Loucy (cell line): Measurements from ENCODE around the gene REST.

Experiments used
- H2AFZ ChIP-seq: fragments of 200-600 bp; sonication (generic); 2 replicates; pipeline ENCODE4 v1.6.0; 2016; ENCODE audit warnings: antibody characterized with exemption, mild to moderate bottlenecking, low read length, moderate library complexity
- H3F3A ChIP-seq: fragments of 200-600 bp; 2 replicates; pipeline ENCODE4 v1.6.0; 2016; ENCODE audit warnings: antibody characterized with exemption, low read depth, mild to moderate bottlenecking
- H3K27me3 ChIP-seq: fragments of 200-600 bp; sonication (generic); 2 replicates; pipeline ENCODE4 v1.6.1; 2014; ENCODE audit warnings: low read length, mild to moderate bottlenecking; ENCODE audit not compliant: insufficient read depth, poor library complexity, severe bottlenecking
- H3K36me3 ChIP-seq: fragments of 200-600 bp; sonication (generic); 2 replicates; pipeline ENCODE4 v1.6.1; 2016; ENCODE audit warnings: low read length; ENCODE audit not compliant: insufficient read depth
- H3K4me1 ChIP-seq: fragments of 200-600 bp; sonication (generic); 2 replicates; pipeline ENCODE4 v1.5.1; 2014; ENCODE audit warnings: low read length, mild to moderate bottlenecking; ENCODE audit not compliant: insufficient read depth, poor library complexity, severe bottlenecking
- H3K4me2 ChIP-seq: fragments of 200-600 bp; sonication (generic); 2 replicates; pipeline ENCODE4 v1.6.0; 2014; ENCODE audit warnings: antibody characterized with exemption, low read length, low read depth, mild to moderate bottlenecking; ENCODE audit not compliant: poor library complexity, severe bottlenecking
- H3K4me3 ChIP-seq: fragments of 200-600 bp; sonication (generic); 2 replicates; pipeline ENCODE4 v1.5.1; 2014; ENCODE audit warnings: low read length, mild to moderate bottlenecking, mixed read lengths; ENCODE audit not compliant: poor library complexity, severe bottlenecking
- H3K79me2 ChIP-seq: fragments of 200-600 bp; sonication (generic); 2 replicates; pipeline ENCODE4 v1.6.1; 2014; ENCODE audit warnings: low read length; ENCODE audit not compliant: insufficient read depth
- H3K9ac ChIP-seq: fragments of 200-600 bp; sonication (generic); 2 replicates; pipeline ENCODE4 v1.6.0; 2014; ENCODE audit warnings: mild to moderate bottlenecking, low read depth, low read length, moderate library complexity; ENCODE audit not compliant: poor library complexity, severe bottlenecking
- H3K9me2 ChIP-seq: fragments of 200-600 bp; sonication (generic); replicated peaks from 2 replicates; pipeline ENCODE4 v1.6.1; 2016; ENCODE audit warnings: low read depth, low read length, mixed read lengths
- H3K9me3 ChIP-seq: fragments of 200-600 bp; sonication (generic); 2 replicates; pipeline ENCODE4 v1.6.1; 2014; ENCODE audit warnings: mild to moderate bottlenecking, antibody characterized with exemption, low read length, low read depth; ENCODE audit not compliant: insufficient read depth
- H4K20me1 ChIP-seq: fragments of 200-600 bp; sonication (generic); 2 replicates; pipeline ENCODE4 v1.6.0; 2014; ENCODE audit warnings: antibody characterized with exemption, low read length, mild to moderate bottlenecking; ENCODE audit not compliant: insufficient read depth, poor library complexity, severe bottlenecking
- CTCF ChIP-seq: fragments of 200-600 bp; sonication (generic); conservative IDR thresholded peaks from 2 replicates; pipeline ENCODE4 v1.5.1; 2014; ENCODE audit warnings: mild to moderate bottlenecking, antibody characterized with exemption, low read length
- EZH2phosphoT487 ChIP-seq: fragments of 200-600 bp; IDR thresholded peaks from 2 replicates; pipeline ENCODE4 v1.6.1; 2018; ENCODE audit warnings: antibody characterized with exemption, mild to moderate bottlenecking, moderate library complexity, borderline replicate concordance

Gene REST

GRCh38 chr4:56871371-56871866, 36.3 kb upstream of the REST start:
- H3K4me1 ChIP-seq: peaks cover 8% of the 10 kb centered on the region
- H3K9me3 ChIP-seq: no peaks in the 10 kb centered on the region
- H3F3A ChIP-seq: no peaks in the 10 kb centered on the region
- H3K4me2 ChIP-seq: peak overlapping the region; percentile 59
- H3K27me3 ChIP-seq: no peaks in the 10 kb centered on the region
- H3K9me2 ChIP-seq: no peaks in the 10 kb centered on the region
- no peaks in the 10 kb centered on the region for H4K20me1 ChIP-seq
- peak overlapping the region; percentile 81 for H2AFZ ChIP-seq
- H3K79me2 ChIP-seq: no peaks in the 10 kb centered on the region
- H3K9ac ChIP-seq: no peak overlapping the region
- no peak for TF ChIP-seq EZH2phosphoT487
- TF ChIP-seq CTCF: no peak
- H3K4me3 ChIP-seq: peak overlapping the region; percentile 55
- H3K36me3 ChIP-seq: no peaks in the 10 kb centered on the region

GRCh38 chr4:56874166-56874565, 33.5 kb upstream of the REST start:
- Histone ChIP-seq H3K9me2 (no peaks in the 10 kb centered on the region), H3K4me2 (no peak overlapping the region), H3K4me3 (no peak overlapping the region), H3F3A (no peaks in the 10 kb centered on the region), H3K4me1 (peaks cover 8% of the 10 kb centered on the region), H3K9me3 (no peaks in the 10 kb centered on the region), H4K20me1 (no peaks in the 10 kb centered on the region), H3K27me3 (no peaks in the 10 kb centered on the region), H2AFZ (no peak overlapping the region), H3K79me2 (no peaks in the 10 kb centered on the region), H3K36me3 (no peaks in the 10 kb centered on the region), H3K9ac (no peak overlapping the region)
- TF ChIP-seq CTCF (no peak), EZH2phosphoT487 (no peak)

GRCh38 chr4:56874923-56875322, 32.8 kb upstream of the REST start:
- Histone ChIP-seq H3F3A (no peaks in the 10 kb centered on the region), H3K9ac (no peak overlapping the region), H3K4me2 (no peak overlapping the region), H3K9me2 (no peaks in the 10 kb centered on the region), H3K27me3 (no peaks in the 10 kb centered on the region), H3K4me3 (no peak overlapping the region), H3K36me3 (no peaks in the 10 kb centered on the region), H3K4me1 (peaks cover 8% of the 10 kb centered on the region), H4K20me1 (no peaks in the 10 kb centered on the region), H3K79me2 (no peaks in the 10 kb centered on the region), H2AFZ (no peak overlapping the region), H3K9me3 (no peaks in the 10 kb centered on the region)
- TF ChIP-seq EZH2phosphoT487: no peak

GRCh38 chr4:56876264-56876663, 31.4 kb upstream of the REST start:
- Histone ChIP-seq H3K27me3 (no peaks in the 10 kb centered on the region), H3K4me3 (no peak overlapping the region), H4K20me1 (no peaks in the 10 kb centered on the region), H3F3A (no peaks in the 10 kb centered on the region), H3K4me2 (no peak overlapping the region), H3K9ac (no peak overlapping the region), H3K36me3 (no peaks in the 10 kb centered on the region), H3K9me2 (no peaks in the 10 kb centered on the region), H3K9me3 (no peaks in the 10 kb centered on the region), H3K79me2 (no peaks in the 10 kb centered on the region), H2AFZ (no peak overlapping the region), H3K4me1 (peaks cover 3% of the 10 kb centered on the region)
- TF ChIP-seq EZH2phosphoT487 (no peak), CTCF (no peak)
